DND-41 (cell line): Measurements from ENCODE around the gene HES4.
"Not testable (repeated sequence)": the region's sequence is repeated elsewhere in the genome, so short reads cannot be mapped to it uniquely, and the experiment has no call there.

Experiments used
- ATAC-seq: fragments of 200-7000 bp; cut with Tn5 transposase; 3 replicates; pipeline ENCODE4 v1.9.1; 2021; ENCODE audit warnings: low read depth; ENCODE audit not compliant: insufficient read depth
- DNase-seq: peaks from one replicate; pipeline ENCODE4 v3.0.0-alpha.2; 2020
- H2AFZ ChIP-seq: 2 replicates; pipeline ENCODE4 v1.6.0; 2012; ENCODE audit warnings: low read depth, low read length
- H3K27ac ChIP-seq: 2 replicates; pipeline ENCODE4 v1.5.1; 2012; ENCODE audit warnings: low read length, inconsistent platforms
- H3K27me3 ChIP-seq: fragments of 200-600 bp; sonication (generic); 2 replicates; pipeline ENCODE4 v1.6.0; 2012; ENCODE audit warnings: low read length, mild to moderate bottlenecking, inconsistent platforms; ENCODE audit not compliant: insufficient read depth, poor library complexity
- H3K36me3 ChIP-seq: 2 replicates; pipeline ENCODE4 v1.5.1; 2012; ENCODE audit warnings: low read length, inconsistent platforms; ENCODE audit not compliant: insufficient read depth
- H3K4me1 ChIP-seq: 2 replicates; pipeline ENCODE4 v1.5.1; 2012; ENCODE audit warnings: mild to moderate bottlenecking, low read length; ENCODE audit not compliant: insufficient read depth
- H3K4me2 ChIP-seq: 2 replicates; pipeline ENCODE4 v1.6.0; 2012; ENCODE audit warnings: mild to moderate bottlenecking, moderate library complexity, low read length, inconsistent platforms; ENCODE audit not compliant: insufficient read depth
- H3K4me3 ChIP-seq, 2 experiments: fragments of 200-600 bp in 1 of 2; shearing (Covaris generic) in 1 of 2; 2 replicates each; pipeline ENCODE4 v1.5.1; 2012 to 2016; ENCODE audit warnings: inconsistent platforms in 2 of 2, low read length in 2 of 2, mild to moderate bottlenecking in 2 of 2, low read depth in 1 of 2, moderate library complexity in 1 of 2
- H3K79me2 ChIP-seq: 2 replicates; pipeline ENCODE4 v1.6.0; 2012; ENCODE audit warnings: low read length, inconsistent platforms; ENCODE audit not compliant: insufficient read depth
- H3K9ac ChIP-seq: 2 replicates; pipeline ENCODE4 v1.6.0; 2012; ENCODE audit warnings: low read depth, mild to moderate bottlenecking, inconsistent platforms, low read length, moderate library complexity
- H3K9me3 ChIP-seq: 2 replicates; pipeline ENCODE4 v1.5.1; 2012; ENCODE audit warnings: low read length, moderate library complexity, mild to moderate bottlenecking, inconsistent platforms; ENCODE audit not compliant: insufficient read depth, severe bottlenecking
- H4K20me1 ChIP-seq: 2 replicates; pipeline ENCODE4 v1.6.0; 2012; ENCODE audit warnings: low read length; ENCODE audit not compliant: insufficient read depth
- EZH2 ChIP-seq: IDR thresholded peaks from 3 replicates; pipeline ENCODE4 v1.6.1; 2012; ENCODE audit warnings: borderline replicate concordance, low read depth, mild to moderate bottlenecking, moderate library complexity, low read length, inconsistent platforms; ENCODE audit not compliant: severe bottlenecking
- TF ChIP-seq, protein P1 (sequence below): IDR thresholded peaks from 2 replicates; pipeline ENCODE4 v1.5.1; 2012; ENCODE audit warnings: borderline replicate concordance, low read length, moderate library complexity, mild to moderate bottlenecking; ENCODE audit not compliant: poor library complexity, severe bottlenecking; ENCODE audit errors: extremely low read depth

HES4 gene

DNA sequence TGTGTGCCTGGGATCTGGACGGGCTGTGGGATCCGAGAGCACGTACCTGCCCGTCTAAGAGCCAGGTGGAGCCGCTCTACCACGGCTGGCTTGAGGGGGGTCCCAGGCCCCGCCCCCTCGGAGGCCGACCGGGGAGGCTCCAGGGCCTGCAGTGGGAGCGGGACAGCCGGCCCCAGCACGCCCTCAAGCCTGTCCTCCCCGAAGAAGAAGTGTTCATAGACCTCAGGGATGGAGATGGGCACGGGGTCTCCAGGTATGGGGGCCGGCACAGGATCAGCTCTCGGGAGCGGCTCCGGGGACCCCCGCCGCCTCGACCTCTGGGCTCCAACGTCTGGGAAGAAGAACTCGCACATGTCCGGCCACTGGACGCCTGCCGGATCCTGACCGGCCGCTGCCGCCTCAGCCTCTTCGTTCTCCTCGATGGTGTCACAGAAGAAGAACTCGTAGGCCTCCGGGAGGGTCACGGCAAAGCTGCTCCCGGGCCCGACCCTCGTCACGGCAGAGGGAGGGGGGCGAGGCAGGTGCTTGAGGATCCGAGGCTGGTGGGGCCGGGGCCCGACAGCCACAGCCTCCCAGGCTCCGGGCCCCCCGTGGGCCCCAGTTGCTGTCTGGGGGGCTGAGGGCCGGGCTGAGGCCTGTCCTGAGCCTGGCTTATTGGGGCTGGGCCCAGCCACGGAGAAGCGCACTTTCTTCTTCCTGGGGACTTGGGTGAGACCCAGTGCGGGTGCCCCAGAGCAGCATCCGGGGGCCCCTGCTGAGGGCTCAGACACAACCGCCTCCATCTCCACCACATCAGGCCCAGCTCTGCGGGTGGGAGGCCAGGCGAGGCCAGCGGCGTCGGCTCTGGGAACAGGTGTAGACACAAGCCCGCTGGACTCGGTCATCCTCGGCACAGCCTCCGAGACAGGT, 20.8 kb downstream of the HES4 start:
- no peak overlapping the region for H3K9ac ChIP-seq
- H3K27ac ChIP-seq, result no peak overlapping the region
- H3K4me2 ChIP-seq, result no peak overlapping the region
- ATAC-seq (no peak), DNase-seq (no peak)
- TF ChIP-seq, protein P1, sequence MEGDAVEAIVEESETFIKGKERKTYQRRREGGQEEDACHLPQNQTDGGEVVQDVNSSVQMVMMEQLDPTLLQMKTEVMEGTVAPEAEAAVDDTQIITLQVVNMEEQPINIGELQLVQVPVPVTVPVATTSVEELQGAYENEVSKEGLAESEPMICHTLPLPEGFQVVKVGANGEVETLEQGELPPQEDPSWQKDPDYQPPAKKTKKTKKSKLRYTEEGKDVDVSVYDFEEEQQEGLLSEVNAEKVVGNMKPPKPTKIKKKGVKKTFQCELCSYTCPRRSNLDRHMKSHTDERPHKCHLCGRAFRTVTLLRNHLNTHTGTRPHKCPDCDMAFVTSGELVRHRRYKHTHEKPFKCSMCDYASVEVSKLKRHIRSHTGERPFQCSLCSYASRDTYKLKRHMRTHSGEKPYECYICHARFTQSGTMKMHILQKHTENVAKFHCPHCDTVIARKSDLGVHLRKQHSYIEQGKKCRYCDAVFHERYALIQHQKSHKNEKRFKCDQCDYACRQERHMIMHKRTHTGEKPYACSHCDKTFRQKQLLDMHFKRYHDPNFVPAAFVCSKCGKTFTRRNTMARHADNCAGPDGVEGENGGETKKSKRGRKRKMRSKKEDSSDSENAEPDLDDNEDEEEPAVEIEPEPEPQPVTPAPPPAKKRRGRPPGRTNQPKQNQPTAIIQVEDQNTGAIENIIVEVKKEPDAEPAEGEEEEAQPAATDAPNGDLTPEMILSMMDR, result no peak
- TF ChIP-seq EZH2, result no peak
- H3K4me3 ChIP-seq, result no peak overlapping the region
- H2AFZ ChIP-seq, result no peak overlapping the region
- H3K36me3 ChIP-seq, result no peaks in the 10 kb centered on the region
- H3K27me3 ChIP-seq, result peaks cover 9% of the 10 kb centered on the region
- no peaks in the 10 kb centered on the region for H3K9me3 ChIP-seq
- H3K79me2 ChIP-seq, result no peaks in the 10 kb centered on the region
- H4K20me1 ChIP-seq, result peaks cover 12% of the 10 kb centered on the region
- H3K4me1 ChIP-seq, result peaks cover 17% of the 10 kb centered on the region

DNA sequence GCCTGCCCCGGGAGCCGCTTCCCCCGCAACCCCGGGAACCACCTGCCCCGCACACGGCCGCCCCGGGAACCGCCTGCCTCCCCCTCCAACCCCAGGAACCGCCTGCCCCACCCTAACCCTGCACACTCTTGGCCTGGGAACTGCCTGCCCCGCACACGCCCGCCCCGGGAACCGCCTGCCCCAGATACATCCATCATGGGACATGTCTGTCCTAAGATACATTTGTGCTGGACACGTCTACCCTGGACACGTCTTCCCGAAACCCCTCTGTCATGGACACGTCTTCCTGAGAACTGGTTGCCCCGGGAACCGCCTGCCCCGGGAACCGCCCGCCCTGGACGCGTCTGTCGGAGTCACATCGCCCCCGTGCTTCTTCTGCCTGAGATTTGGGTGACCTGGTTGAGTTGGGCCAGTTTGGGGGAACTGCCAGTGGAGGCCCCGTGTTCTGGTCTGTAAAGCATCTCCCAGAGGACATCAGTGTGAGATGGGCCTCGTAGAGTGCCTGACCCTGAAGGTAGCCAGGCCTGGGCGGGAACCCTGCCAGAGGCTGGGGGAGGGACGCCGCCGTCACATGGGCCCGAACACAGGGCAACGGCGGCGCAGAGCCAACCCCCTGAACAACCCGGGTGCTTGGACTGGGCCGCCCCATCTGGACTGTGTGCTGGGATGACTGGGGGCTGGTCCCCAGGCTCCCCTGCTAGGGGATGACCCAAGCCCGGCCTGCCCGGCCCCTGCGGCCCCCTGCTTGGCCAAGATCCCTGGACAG, 21.6 kb downstream of the HES4 start:
- no peak for TF ChIP-seq EZH2
- TF ChIP-seq, protein P1, result no peak
- Histone ChIP-seq H2AFZ (no peak overlapping the region), H3K4me3 (no peak overlapping the region), H3K27ac (no peak overlapping the region), H3K4me2 (no peak overlapping the region), H3K27me3 (peaks cover 9% of the 10 kb centered on the region), H3K9me3 (no peaks in the 10 kb centered on the region), H3K79me2 (no peaks in the 10 kb centered on the region), H3K4me1 (peaks cover 15% of the 10 kb centered on the region), H3K36me3 (no peaks in the 10 kb centered on the region), H3K9ac (no peak overlapping the region), H4K20me1 (peaks cover 6% of the 10 kb centered on the region)
- no peak for ATAC-seq
- DNase-seq, result no peak

DNA sequence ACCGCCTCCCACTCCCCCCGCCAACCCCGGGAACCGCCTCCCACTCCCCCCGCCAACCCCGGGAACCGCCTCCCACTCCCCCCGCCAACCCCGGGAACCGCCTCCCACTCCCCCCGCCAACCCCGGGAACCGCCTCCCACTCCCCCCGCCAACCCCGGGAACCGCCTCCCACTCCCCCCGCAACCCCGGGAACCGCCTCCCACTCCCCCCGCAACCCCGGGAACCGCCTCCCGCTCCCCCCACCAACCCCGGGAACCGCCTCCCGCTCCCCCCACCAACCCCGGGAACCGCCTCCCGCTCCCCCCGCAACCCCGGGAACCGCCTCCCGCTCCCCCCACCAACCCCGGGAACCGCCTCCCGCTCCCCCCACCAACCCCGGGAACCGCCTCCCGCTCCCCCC, 23.1 kb downstream of the HES4 start:
- not testable (repeated sequence) for H3K4me3 ChIP-seq, H3K27ac ChIP-seq, H3K27me3 ChIP-seq, H3K9me3 ChIP-seq, H3K9ac ChIP-seq, DNase-seq, ATAC-seq, H3K79me2 ChIP-seq, H3K4me2 ChIP-seq, H2AFZ ChIP-seq, H3K36me3 ChIP-seq, H4K20me1 ChIP-seq
- peaks cover 15% of the 10 kb centered on the region for H3K4me1 ChIP-seq
